Cardiac muscle cell (in vitro differentiated cells and primary cell): ENCODE measurements around the gene ZNF462. TPM values are rescaled to one million over a fixed set of nuclear protein-coding genes. Genes with fewer than 3 reads are reported as not detected.

Source experiments
- DNase-seq, 2 donors: peaks; one replicate each; pipeline versions ENCODE4 v3.0.0 to v3.0.0-alpha.2; 2010 to 2017; ENCODE audit warnings: low read depth in 1 of 2, low spot score in 1 of 2
- H3K27ac ChIP-seq: fragments of 200-600 bp; sonication (generic); 2 replicates; pipeline ENCODE4 v1.5.1; 2016
- H3K27me3 ChIP-seq: fragments of 200-600 bp; sonication (generic); 2 replicates; pipeline ENCODE4 v1.6.0; 2016; ENCODE audit warnings: control low read depth
- H3K36me3 ChIP-seq: fragments of 200-600 bp; sonication (generic); 2 replicates; pipeline ENCODE4 v1.5.1; 2016; ENCODE audit warnings: control low read depth
- H3K4me1 ChIP-seq: fragments of 200-600 bp; sonication (generic); 2 replicates; pipeline ENCODE4 v1.8.1; 2017; ENCODE audit warnings: low read depth, mild to moderate bottlenecking, mixed run types
- H3K4me3 ChIP-seq: fragments of 200-600 bp; sonication (generic); 2 replicates; pipeline ENCODE4 v1.5.1; 2016; ENCODE audit warnings: mild to moderate bottlenecking
- H3K9me3 ChIP-seq: fragments of 200-600 bp; sonication (generic); 2 replicates; pipeline ENCODE4 v1.5.1; 2017; ENCODE audit warnings: low read depth, mild to moderate bottlenecking, control low read depth
- polyA plus RNA-seq: library from polyadenylated mRNA; unstranded; fragments of >200 nt; fragmentation: Nextera tagmentation; extraction: Ambion mirVana; gene quantifications from 2 replicates; pipeline ENCODE4 v1.2.1, GENCODE V29; 2016
- total RNA-seq: library from RNA; depleted of rRNA; stranded (reverse); fragments of >200 nt; gene quantifications from 2 replicates; pipeline ENCODE4 v1.2.3, GENCODE V29; 2016
- TF ChIP-seq, protein P1 (sequence below): IDR thresholded peaks from 2 replicates; pipeline ENCODE4 v1.5.1; 2012; ENCODE audit warnings: low read depth, mild to moderate bottlenecking, low read length

ZNF462 gene
- total and polyA plus RNA-seq, 2 experiments from 2014 or later = 12.7 to 36.8 TPM

GRCh38 chr9:106932178-106932577 lies 69.2 kb downstream of the ZNF462 start:
- TF ChIP-seq, protein P1, sequence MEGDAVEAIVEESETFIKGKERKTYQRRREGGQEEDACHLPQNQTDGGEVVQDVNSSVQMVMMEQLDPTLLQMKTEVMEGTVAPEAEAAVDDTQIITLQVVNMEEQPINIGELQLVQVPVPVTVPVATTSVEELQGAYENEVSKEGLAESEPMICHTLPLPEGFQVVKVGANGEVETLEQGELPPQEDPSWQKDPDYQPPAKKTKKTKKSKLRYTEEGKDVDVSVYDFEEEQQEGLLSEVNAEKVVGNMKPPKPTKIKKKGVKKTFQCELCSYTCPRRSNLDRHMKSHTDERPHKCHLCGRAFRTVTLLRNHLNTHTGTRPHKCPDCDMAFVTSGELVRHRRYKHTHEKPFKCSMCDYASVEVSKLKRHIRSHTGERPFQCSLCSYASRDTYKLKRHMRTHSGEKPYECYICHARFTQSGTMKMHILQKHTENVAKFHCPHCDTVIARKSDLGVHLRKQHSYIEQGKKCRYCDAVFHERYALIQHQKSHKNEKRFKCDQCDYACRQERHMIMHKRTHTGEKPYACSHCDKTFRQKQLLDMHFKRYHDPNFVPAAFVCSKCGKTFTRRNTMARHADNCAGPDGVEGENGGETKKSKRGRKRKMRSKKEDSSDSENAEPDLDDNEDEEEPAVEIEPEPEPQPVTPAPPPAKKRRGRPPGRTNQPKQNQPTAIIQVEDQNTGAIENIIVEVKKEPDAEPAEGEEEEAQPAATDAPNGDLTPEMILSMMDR = no peak
- no peak for DNase-seq
- Histone ChIP-seq H3K27ac (no peak overlapping the region), H3K4me1 (no peaks in the 10 kb centered on the region), H3K27me3 (no peaks in the 10 kb centered on the region), H3K36me3 (peaks cover 61% of the 10 kb centered on the region), H3K9me3 (no peaks in the 10 kb centered on the region), H3K4me3 (no peak overlapping the region)

GRCh38 chr9:106932675-106933074 lies 69.7 kb downstream of the ZNF462 start:
- no peak for DNase-seq
- Histone ChIP-seq H3K36me3 (peaks cover 56% of the 10 kb centered on the region), H3K4me3 (no peak overlapping the region), H3K4me1 (no peaks in the 10 kb centered on the region), H3K27me3 (no peaks in the 10 kb centered on the region), H3K27ac (no peak overlapping the region), H3K9me3 (no peaks in the 10 kb centered on the region)
- TF ChIP-seq, protein P1 = no peak

GRCh38 chr9:106933470-106933869 lies 70.5 kb downstream of the ZNF462 start:
- Histone ChIP-seq H3K27ac (no peak overlapping the region), H3K9me3 (no peaks in the 10 kb centered on the region), H3K4me3 (no peak overlapping the region), H3K4me1 (no peaks in the 10 kb centered on the region), H3K36me3 (peaks cover 51% of the 10 kb centered on the region), H3K27me3 (no peaks in the 10 kb centered on the region)
- TF ChIP-seq, protein P1 = no peak
- DNase-seq = no peak

DNA sequence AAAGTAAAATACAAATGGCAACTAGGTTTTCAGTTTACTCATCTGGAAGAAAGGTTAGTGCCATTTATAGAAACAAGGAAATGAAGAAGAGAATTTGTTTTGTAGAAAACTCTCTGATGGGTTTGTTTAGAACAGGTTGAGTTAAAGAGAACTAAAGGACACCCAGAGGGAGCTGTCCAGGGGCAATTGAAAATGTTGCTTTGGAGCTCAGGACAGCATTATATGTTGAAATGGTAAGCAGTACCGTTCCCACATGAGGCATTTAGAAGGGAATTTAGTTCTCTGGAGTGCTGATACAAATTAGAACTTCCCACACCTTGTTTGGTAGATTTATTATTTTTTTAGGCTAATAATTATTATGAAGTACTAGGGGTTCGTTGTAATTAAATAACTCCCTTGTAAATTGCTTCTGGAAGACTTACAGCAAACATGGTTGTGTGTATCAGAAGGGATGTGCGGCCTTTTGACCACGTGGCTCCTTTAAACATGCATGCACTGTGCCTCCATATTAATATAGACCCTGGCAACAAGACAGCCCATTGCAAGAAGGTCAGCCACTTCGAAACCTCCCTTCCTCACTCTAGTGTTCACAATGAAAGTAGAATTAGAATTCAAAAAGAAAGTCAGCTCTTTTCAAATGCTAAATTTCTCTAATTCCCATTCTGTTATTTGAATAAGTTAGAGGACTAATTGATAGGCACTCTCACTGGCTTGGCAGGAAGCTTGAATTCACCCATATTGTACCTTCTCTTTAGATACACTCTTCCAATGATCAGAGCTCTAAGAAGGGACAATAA lies 71.7 kb downstream of the ZNF462 start:
- H3K36me3 ChIP-seq = peaks cover 40% of the 10 kb centered on the region
- H3K27ac ChIP-seq = no peak overlapping the region
- no peak for DNase-seq

DNA sequence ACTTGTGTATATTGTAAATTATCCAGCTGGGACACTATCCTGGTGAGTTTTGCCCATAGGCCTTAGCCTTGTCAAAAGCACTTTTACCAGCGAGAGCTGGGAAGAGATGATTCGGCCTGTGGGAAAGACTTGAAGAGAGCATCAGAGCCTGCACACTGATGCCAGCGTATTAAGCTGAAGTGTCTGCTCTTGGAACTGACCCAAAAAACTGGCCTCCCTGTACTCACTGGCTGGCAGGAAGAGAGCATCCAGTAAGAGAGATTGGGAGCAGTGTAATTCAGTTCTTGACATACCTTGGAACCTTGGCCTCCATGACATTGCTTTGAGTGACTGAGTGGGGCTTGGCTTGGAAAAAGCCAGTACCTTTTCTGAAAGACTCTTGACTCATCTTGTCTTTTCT lies 73.7 kb downstream of the ZNF462 start:
- no peaks in the 10 kb centered on the region for H3K4me1 ChIP-seq
- H3K9me3 ChIP-seq = no peaks in the 10 kb centered on the region
- TF ChIP-seq, protein P1 = no peak
- no peaks in the 10 kb centered on the region for H3K27me3 ChIP-seq
- no peak overlapping the region for H3K27ac ChIP-seq
- no peak overlapping the region for H3K4me3 ChIP-seq
- no peak for DNase-seq
- H3K36me3 ChIP-seq = peaks cover 39% of the 10 kb centered on the region

More for the DNA sequence above, 71.7 kb downstream of the ZNF462 start:
- TF ChIP-seq, protein P1 = no peak
- H3K9me3 ChIP-seq = no peaks in the 10 kb centered on the region
- H3K27me3 ChIP-seq = no peaks in the 10 kb centered on the region
- no peak overlapping the region for H3K4me3 ChIP-seq
- H3K4me1 ChIP-seq = no peaks in the 10 kb centered on the region
